Gastroesophageal sphincter (tissue), 4 donors: ENCODE results near the gene CD2. TPM values are rescaled to one million over a fixed set of nuclear protein-coding genes. Genes with fewer than 3 reads are reported as not detected.

ENCODE experiments used
- ATAC-seq: fragments of 150-250 bp; one replicate; pipeline ENCODE4 v1.9.1; 2016; ENCODE audit warnings: mild to moderate bottlenecking, moderate library complexity
- H3K27ac ChIP-seq, 4 donors: fragments of 200-600 bp; sonication (generic) in 3 of 4; 1 replicate in 3 of 4; 2 replicates in 1 of 4; pipeline ENCODE4 v1.5.1; 2016 to 2019
- H3K27me3 ChIP-seq: fragments of 200-600 bp; sonication (generic); one replicate; pipeline ENCODE4 v1.5.1; 2019
- H3K36me3 ChIP-seq, 2 donors: fragments of 200-600 bp; sonication (generic); one replicate each; pipeline ENCODE4 v1.5.1; 2019; ENCODE audit warnings: control low read depth in 1 of 2
- H3K4me1 ChIP-seq, 3 donors: fragments of 200-600 bp; sonication (generic); 1 replicate in 2 of 3; 2 replicates in 1 of 3; pipeline ENCODE4 v1.5.1; 2016 to 2019; ENCODE audit warnings: control low read depth in 2 of 3
- H3K4me3 ChIP-seq, 2 donors: fragments of 200-600 bp; sonication (generic); one replicate each; pipeline ENCODE4 v1.5.1; 2019; ENCODE audit warnings: mild to moderate bottlenecking in 1 of 2, moderate library complexity in 1 of 2
- H3K9me3 ChIP-seq, 3 donors: fragments of 200-600 bp; sonication (generic); one replicate each; pipeline ENCODE4 v1.5.1; 2017 to 2019; ENCODE audit warnings: control low read depth in 2 of 3
- EP300 ChIP-seq: sonication (generic); formaldehyde crosslinking; IDR thresholded peaks from one replicate; pipeline ENCODE4 v1.6.1; 2017; ENCODE audit warnings: antibody characterized with exemption, mild to moderate bottlenecking
- POLR2A ChIP-seq, 2 donors: fragments of 450-650 bp; IDR thresholded peaks; one replicate each; pipeline ENCODE4 v1.6.1; 2017; ENCODE audit warnings: antibody characterized with exemption in 2 of 2, mild to moderate bottlenecking in 2 of 2, moderate library complexity in 1 of 2
- POLR2AphosphoS5 ChIP-seq: sonication (generic); formaldehyde crosslinking; IDR thresholded peaks from one replicate; pipeline ENCODE4 v1.6.1; 2017; ENCODE audit warnings: antibody characterized with exemption
- WGBS, 2 donors: methylation state at CpG; one replicate each; pipeline ENCODE4 v1.1.5; 2018; ENCODE audit warnings: low coverage in 1 of 2; 5-methylcytosine and 5-hydroxymethylcytosine counted together
- total RNA-seq, 4 donors: library from RNA; depleted of rRNA; stranded (reverse); fragments of >200 nt; gene quantifications; one replicate each; pipeline ENCODE4 v1.1.0, GENCODE V29; 2016
- TF ChIP-seq, protein P1 (sequence below), 4 experiments: fragments of 200-600 bp in 2 of 4; fragments of 450-650 bp in 2 of 4; sonication (generic) in 1 of 4; IDR thresholded peaks; one replicate each; pipeline ENCODE4 v1.5.1; 2017 to 2019; ENCODE audit warnings: antibody characterized with exemption in 4 of 4, mild to moderate bottlenecking in 2 of 4, moderate library complexity in 2 of 4

CD2 gene
- total RNA-seq, 4 donors from 2014 or later, result 1.1 to 1.8 (median 1.2) TPM; not detected in 1

DNA sequence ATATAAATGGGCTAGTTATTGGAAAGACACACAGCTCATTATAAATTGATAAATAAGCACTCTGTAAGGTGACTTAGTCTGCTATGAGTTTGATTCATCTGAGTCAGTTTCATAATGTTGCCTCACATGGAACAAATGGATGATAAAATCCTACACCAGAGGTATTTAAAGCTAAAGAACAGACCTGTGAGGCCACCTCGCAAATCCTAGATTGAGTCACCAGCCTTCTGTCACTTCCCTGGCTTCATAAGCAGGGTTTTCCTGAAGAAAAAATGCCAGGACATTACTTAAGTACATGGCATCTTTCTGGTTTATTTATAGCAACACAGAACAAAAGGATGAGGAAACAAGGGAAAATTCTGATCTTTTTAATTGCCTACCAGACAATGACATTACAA is 18.4 kb downstream of the CD2 start:
- ATAC-seq, result no peak
- H3K4me1 ChIP-seq, result no peaks in the 10 kb centered on the region
- peaks cover 0 to 10% (median 0%) of the 10 kb centered on the region in 3 donors for H3K9me3 ChIP-seq
- no peak overlapping the region for H3K4me3 ChIP-seq
- TF ChIP-seq POLR2A (IDR thresholded peaks at IDR 0.05), result no peak
- no peak for TF ChIP-seq EP300
- TF ChIP-seq, protein P1, sequence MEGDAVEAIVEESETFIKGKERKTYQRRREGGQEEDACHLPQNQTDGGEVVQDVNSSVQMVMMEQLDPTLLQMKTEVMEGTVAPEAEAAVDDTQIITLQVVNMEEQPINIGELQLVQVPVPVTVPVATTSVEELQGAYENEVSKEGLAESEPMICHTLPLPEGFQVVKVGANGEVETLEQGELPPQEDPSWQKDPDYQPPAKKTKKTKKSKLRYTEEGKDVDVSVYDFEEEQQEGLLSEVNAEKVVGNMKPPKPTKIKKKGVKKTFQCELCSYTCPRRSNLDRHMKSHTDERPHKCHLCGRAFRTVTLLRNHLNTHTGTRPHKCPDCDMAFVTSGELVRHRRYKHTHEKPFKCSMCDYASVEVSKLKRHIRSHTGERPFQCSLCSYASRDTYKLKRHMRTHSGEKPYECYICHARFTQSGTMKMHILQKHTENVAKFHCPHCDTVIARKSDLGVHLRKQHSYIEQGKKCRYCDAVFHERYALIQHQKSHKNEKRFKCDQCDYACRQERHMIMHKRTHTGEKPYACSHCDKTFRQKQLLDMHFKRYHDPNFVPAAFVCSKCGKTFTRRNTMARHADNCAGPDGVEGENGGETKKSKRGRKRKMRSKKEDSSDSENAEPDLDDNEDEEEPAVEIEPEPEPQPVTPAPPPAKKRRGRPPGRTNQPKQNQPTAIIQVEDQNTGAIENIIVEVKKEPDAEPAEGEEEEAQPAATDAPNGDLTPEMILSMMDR (IDR thresholded peaks at IDR 0.05), result no peak
- TF ChIP-seq POLR2AphosphoS5, result no peak
- no peak overlapping the region for H3K27ac ChIP-seq
- H3K36me3 ChIP-seq, result no peaks in the 10 kb centered on the region
- H3K27me3 ChIP-seq, result no peaks in the 10 kb centered on the region
- WGBS, 2 donors, result 33 to 50% methylated on average over 1 of the region's 1 CpG

DNA sequence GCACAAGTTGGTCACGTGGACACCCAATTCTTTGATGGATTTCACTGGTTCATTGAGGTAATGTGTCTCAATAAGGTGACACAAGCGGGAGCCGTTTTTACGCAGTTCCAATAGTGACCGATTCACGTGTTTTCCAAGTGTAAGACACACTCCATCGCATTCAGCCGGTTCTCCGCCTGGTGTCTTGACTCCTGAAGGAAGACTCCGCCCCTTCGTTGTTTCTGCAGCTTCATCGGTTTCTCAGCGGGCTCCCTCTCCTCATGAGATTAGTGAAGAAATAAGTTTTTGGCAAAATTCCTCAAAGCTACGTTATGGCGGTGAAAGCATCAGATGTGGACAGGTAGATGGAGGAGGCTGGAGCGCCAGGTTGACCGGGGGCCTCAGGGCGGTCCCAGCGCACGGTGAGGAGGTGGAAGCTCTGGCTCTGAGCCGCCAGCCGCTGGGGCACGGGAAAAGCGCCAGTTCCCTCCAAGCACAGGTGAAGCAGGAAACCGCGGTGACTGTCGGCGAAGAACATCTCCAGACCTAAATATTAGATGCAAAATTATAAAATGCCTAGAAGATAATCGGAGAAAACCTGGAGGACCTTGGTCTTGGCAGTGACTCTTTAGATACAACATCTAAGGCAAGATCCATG is 21.0 kb downstream of the CD2 start:
- H3K4me1 ChIP-seq, result no peaks in the 10 kb centered on the region
- 87 to 94% methylated on average over 10 to 26 of the region's 29 CpGs for whole genome bisulfite sequencing, 2 donors
- no peak for ATAC-seq
- no peak overlapping the region for H3K4me3 ChIP-seq
- no peaks in the 10 kb centered on the region for H3K27me3 ChIP-seq
- TF ChIP-seq POLR2AphosphoS5 (no peak), POLR2A (IDR thresholded peaks at IDR 0.05) (no peak), EP300 (no peak)
- TF ChIP-seq, protein P1 (IDR thresholded peaks at IDR 0.05), result no peak
- H3K36me3 ChIP-seq, result no peaks in the 10 kb centered on the region
- peaks cover 0 to 10% (median 0%) of the 10 kb centered on the region in 3 donors for H3K9me3 ChIP-seq
- no peak overlapping the region for H3K27ac ChIP-seq

DNA sequence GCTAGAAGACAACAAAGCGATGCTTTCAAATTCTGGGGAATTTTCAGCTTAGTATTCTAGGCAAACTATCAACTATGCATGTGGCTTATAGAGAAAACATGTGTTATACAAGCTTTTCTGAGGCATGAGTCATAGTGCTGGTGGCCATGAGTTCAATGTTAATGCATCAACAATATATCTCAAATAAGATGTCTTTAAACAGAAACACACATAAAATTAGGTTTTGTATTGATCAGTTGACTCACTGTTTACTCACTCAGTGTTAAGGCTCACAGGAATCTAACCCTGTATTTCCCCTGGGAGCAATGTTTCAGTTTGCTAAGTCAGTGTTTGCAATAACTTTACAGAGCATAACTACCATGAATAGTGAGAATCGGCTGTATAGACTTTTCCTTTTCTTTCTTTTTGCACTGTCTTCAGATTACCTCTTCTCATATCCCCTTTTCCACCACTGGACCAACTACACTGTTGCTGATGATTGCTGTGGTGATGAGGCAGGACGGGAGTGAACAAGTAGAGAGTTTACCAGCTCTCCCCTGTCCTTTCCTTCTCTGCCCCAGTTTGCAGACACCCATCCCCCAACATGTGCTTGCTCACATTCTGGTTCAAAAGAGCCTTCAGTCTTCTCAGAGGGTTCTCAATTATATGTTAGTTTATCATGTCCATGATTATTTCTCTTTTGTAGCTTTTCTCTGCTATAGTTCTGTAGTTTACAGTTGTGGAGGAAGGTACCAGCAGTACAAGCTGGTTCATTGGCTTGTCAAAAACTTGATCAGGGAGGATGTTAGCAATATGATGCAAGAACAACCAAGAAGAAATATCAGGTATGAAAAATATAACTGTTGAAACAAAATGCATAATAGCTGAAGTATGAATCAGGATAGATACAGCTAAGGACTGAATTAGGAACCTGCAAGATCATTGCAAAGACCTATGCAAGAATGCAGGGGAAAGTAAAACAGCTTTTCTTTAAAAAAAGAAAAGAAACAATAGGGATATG is 23.9 kb downstream of the CD2 start:
- no peak for ATAC-seq
- 47 to 60% methylated on average over 1 to 3 of the region's 3 CpGs for WGBS, 2 donors
- TF ChIP-seq, protein P1 (IDR thresholded peaks at IDR 0.05), result no peak
- TF ChIP-seq POLR2A (IDR thresholded peaks at IDR 0.05) (no peak), EP300 (no peak), POLR2AphosphoS5 (no peak)

DNA sequence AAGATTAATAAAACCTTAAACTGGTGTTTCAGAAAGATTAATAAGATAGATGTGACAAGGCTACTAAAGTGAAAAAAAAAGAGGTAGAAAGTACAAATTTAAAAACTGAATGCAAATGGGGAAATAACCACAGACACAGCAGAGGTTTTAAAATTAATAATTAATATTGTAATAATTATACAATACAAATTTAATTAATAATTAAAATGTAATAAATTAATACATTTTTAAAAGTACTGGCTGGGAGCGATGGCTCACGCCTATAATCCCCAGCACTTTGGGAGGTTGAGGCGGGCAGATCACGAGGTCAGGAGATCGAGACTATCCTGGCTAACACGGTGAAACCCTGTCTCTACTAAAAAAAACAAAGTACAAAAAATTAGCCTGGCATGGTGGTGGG is 26.8 kb downstream of the CD2 start:
- WGBS, 2 donors, result 93 to 95% methylated on average over 6 of the region's 6 CpGs
- no peaks in the 10 kb centered on the region for H3K27me3 ChIP-seq
- H3K4me1 ChIP-seq, result no peaks in the 10 kb centered on the region
- no peak overlapping the region for H3K4me3 ChIP-seq
- peaks cover 0 to 7% (median 0%) of the 10 kb centered on the region in 3 donors for H3K9me3 ChIP-seq
- TF ChIP-seq, protein P1 (IDR thresholded peaks at IDR 0.05), result no peak
- TF ChIP-seq POLR2AphosphoS5 (no peak), POLR2A (IDR thresholded peaks at IDR 0.05) (no peak), EP300 (no peak)
- ATAC-seq, result no peak
- no peaks in the 10 kb centered on the region for H3K36me3 ChIP-seq
- H3K27ac ChIP-seq, result no peak overlapping the region

More for the DNA sequence above, 23.9 kb downstream of the CD2 start:
- Histone ChIP-seq H3K9me3 (peaks cover 0 to 10% (median 0%) of the 10 kb centered on the region in 3 donors), H3K27ac (no peak overlapping the region), H3K4me1 (no peaks in the 10 kb centered on the region), H3K27me3 (no peaks in the 10 kb centered on the region), H3K36me3 (no peaks in the 10 kb centered on the region), H3K4me3 (no peak overlapping the region)
